HG03108 (cell line): ENCODE data around the gene VSTM2B.

ENCODE experiments used
- ATAC-seq: cut with Tn5 transposase; IDR thresholded peaks from one replicate; pipeline ENCODE4 v1.9.1; 2021; ENCODE audit warnings: moderate library complexity; ENCODE audit not compliant: unreplicated experiment

Gene VSTM2B

DNA sequence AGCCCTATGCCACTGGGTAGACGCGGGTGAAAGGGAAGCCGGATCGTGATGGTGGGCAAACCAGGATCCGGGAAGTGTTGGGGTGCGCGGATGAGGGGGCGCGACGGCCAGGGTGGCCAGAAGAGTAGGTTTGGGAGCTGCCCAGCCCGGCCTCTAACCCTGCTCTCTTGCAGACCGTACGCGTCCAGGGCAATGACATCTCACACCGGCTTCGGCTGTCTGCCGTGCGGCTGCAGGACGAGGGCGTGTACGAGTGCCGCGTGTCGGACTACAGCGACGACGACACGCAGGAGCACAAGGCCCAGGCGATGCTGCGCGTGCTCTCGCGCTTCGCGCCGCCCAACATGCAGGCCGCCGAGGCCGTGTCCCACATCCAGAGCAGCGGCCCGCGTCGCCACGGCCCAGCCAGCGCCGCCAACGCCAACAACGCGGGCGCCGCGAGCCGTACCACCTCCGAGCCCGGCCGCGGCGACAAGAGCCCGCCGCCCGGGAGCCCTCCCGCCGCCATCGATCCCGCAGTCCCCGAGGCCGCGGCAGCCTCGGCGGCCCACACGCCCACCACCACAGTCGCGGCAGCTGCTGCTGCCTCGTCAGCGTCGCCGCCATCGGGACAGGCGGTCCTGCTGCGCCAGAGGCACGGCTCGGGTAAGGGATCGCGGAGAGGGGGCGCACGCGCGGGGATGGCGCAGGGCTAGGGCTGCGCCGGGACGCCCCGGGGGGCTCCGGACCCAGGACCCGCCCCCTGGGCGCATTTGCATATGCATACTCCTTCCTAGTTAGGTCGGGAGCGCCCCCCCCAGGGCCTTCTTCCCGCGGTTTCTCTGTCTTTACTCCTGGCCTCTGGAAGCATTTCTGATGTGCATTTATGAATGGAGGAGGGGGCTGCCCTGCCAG is 4.1 kb downstream of the VSTM2B start:
- ATAC-seq, result no peak

- ATAC-seq, result no peak
Measured at GRCh38 chr19:29530540-29531457, 5.0 kb downstream of the VSTM2B start.

- ATAC-seq, result no peak
Measured at GRCh38 chr19:29531458-29532025, 5.7 kb downstream of the VSTM2B start.

- ATAC-seq, result no peak
Measured at GRCh38 chr19:29532097-29532496, 6.3 kb downstream of the VSTM2B start.

DNA sequence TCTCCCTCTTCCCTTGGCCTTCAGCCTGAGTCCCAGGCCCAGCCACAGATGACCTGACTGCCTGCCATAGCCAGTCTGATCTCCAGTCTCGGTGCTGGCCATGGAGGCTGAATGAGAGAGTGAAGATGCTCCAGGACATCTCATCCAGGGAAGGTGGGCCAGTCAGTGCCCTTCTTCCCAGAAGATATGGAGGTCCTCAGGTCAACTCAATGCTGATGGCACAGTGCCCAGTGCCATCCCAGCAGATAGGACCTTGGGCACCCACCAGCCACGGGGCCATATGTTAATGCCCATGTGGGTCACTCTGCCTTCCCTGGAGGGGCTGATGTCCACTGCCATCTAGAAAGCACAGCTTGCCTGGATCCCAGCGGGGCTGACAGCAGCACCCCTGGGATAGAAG is 7.2 kb downstream of the VSTM2B start:
- ATAC-seq, result no peak

DNA sequence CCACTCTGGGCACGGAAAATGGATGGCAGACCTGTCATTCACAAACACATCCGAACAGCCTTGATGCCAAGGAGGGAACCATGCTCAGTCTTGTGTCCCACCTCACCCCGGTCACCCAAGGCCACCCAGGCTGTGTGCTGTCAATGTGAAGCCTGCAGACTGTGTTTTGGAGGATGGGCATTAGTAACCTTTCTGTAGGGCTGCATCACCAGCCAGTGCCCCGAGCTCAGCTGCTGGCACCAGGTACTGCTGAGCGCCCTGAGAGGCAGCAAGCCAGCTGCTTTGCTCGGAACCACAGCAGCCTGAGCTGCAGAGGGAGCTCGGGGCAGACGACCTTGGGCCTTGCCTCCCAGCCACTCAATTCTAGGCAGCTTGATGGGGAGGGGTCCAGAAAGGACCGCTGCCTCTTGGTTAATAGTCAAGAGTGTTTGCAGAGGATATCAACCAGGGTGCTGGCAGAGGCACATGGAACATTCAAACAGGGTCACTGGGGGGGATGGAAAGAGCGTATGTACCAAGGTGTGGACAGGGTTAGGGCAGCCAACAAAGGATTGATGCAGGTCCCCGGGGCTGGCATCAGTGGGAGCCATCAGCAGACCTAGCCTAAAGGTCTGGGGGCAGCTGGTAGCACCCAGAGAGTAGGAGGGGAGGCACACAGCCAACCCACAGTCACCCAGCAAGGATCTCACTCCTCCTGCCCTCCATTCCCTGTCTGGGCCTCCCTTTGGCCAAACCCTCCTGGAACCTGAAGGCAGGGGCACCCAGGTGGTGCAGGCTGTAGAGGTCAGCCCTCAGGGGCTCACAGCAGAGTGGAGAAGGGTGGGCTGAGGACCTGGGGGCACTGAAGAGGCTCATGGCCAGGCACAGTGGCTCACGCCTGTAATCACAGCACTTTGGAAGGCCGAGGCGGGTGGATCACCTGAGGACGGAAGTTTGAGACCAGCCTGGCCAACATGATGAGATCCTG is 8.1 kb downstream of the VSTM2B start:
- no peak for ATAC-seq

DNA sequence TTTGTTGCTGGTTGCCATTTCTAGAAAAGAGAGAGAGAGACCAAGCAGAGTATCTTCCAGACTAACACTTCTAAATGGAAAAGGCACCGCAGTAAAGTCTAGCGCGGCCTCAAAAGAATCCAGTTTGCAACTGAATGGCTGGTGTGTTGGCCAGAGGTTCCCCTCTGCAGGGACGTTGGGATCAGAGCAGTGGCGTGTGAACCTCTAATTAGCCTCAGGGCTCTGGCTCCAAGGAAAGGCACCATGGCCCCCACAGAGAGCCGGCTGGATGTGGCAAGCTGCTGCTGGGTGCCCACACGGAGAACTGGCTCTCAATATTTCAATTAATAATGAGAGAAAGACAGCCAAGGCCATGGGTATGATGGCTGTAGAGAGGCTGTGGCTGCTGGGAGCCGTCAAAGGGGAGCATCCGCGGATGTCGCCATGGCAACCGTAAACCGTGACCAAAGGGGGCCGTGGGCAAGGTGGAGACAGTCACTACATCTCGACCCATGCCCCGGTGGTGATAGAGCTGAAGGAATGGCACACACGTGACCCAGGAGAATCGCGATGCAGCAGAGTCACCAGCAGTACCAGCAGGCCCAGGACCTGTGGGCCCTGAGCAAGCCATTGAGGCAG is 9.5 kb downstream of the VSTM2B start:
- ATAC-seq, result no peak

GRCh38 chr19:29535984-29536508 is 10.3 kb downstream of the VSTM2B start:
- ATAC-seq, result no peak

GRCh38 chr19:29537181-29537580 is 11.4 kb downstream of the VSTM2B start:
- no peak for ATAC-seq

- ATAC-seq, result no peak
Measured at GRCh38 chr19:29537601-29538000, 11.8 kb downstream of the VSTM2B start.

- no peak for ATAC-seq
Measured at GRCh38 chr19:29538146-29538545, 12.4 kb downstream of the VSTM2B start.

DNA sequence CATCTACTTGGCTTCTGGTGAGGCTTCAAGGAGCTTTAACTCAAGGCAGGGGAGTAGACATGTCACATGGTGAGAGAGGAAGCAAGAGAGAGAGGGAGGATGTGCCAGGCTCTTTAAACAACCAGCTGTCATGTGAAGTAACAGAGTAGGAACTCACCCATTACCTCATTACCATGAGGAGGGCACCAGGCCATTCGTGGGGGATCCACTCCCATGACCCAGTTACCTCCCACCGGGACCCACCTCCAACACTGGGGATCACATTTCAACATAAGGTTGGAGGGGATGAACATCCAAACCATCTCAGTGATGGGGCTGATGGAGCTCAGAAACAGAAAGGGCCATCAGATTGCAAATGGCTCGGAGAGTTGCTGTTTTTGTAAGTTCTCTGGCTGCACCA is 12.9 kb downstream of the VSTM2B start:
- no peak for ATAC-seq

DNA sequence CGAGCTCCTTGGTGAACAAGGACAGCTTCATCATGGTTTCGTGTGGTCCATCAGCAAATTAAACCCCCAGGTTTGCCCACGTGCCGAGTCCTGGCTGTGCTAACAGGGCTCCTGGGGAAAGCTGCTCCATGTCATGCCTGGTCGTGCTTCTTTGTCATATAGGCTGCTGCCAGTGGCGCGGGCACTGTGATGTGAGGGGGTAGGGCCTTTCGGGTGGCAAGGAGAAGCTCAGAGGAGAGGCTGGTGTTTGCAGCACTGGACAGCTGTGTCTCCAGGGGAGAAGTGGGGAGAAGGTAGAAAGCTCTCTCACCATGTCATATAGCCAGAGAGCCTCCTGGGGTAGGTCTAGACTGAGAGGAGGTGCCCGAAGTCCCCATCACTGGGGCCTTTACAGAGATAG is 13.3 kb downstream of the VSTM2B start:
- ATAC-seq, result no peak

GRCh38 chr19:29539670-29540069 is 13.9 kb downstream of the VSTM2B start:
- no peak for ATAC-seq

- ATAC-seq, result no peak
Measured at GRCh38 chr19:29540114-29540513, 14.3 kb downstream of the VSTM2B start.

GRCh38 chr19:29541473-29542253 is 15.9 kb downstream of the VSTM2B start:
- ATAC-seq, result no peak

DNA sequence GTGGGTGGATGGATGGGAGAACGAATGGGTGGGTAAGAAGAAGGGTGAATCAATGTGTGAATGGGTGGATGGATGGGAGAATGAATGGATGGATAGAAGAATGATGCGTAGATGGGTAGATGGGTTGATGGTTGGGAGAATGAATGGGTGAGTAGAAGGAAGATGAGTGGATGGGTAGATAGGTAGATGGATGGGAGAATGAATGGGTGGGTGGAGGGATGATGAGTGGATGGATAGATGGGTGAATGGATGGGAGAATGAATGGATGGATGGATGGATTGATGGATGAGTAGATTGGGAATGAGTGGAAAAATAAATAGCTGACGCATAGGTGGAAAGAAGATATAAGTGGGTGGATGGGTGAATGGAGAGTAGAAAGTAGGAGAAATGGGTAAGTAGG is 16.5 kb downstream of the VSTM2B start:
- ATAC-seq, result no peak

- no peak for ATAC-seq
Measured at GRCh38 chr19:29542776-29543175, 17.0 kb downstream of the VSTM2B start.

- no peak for ATAC-seq
Measured at GRCh38 chr19:29543381-29543780, 17.6 kb downstream of the VSTM2B start.
